MV-4-11 (cell line): ENCODE results near the gene PDZD2.

Experiments
- DNase-seq: peaks from one replicate; lab custom pipeline; 2025; lab: John Stamatoyannopoulos, UW

The PDZD2 gene

DNA sequence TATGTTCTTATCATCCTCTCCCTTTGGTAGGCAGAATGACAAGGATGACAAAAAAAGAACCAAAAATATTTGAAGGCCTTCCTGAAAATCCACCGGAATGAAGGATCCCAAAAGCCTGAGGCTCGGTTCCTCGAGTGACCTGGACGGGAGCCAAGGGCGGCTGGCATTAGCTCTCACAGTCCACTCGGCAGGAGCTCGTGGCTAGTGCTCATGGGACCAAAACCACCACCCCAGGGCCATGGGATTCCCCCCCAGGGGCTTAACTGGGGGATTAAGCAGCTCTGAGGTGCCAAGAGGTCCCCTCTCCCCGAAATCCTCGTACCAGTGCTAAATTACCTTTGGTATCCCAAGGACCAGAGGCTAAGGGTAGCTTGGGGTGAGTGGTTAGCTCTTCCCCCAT lies 586 bp upstream of the PDZD2 start:
- DNase-seq, result no peak

DNA sequence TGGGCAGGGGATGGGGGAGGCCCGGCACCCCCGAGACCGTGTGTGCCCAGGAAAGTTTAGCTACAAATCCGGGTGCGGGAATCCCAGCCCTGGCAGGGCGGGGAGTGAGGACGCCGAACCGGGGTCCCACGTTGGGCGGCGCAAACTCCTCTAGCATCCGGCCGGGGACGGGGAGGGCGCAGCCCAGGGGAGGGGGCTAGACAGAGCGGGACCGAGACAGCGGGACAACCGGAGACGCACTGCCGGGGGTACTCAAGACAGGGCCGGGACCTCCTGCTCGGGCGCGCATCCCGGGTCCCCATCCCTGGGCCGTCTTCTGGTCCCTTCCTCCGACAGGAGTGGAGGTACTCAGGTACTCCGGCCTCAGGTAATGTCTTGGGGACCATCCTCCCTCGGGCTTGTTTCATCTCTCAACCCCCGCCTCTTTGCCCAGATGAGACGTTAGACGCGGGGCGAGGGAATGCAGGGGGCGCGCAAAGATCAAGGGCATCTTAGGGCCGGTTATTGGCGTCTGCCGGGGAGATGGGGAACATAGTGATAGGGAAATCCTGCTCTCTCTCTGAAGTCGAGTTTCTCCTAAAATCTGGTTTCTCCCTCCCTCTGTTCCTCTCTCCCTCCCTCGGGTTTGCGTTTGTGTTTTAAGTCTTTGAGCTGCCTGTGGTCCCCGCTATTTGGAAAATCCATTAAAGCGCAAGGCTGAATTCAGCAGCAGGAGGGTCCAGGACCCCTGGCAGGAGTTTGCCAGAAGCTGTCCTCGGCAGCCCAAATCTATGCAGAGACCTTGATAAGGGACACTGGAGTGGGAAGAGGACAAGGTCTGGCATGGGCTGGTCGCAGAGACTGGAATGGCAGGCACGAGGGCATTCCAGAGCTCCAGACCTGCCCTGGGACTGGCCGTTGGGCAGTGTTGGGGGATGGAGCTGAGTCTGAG lies 815 bp downstream of the PDZD2 start:
- no peak for DNase-seq

DNA sequence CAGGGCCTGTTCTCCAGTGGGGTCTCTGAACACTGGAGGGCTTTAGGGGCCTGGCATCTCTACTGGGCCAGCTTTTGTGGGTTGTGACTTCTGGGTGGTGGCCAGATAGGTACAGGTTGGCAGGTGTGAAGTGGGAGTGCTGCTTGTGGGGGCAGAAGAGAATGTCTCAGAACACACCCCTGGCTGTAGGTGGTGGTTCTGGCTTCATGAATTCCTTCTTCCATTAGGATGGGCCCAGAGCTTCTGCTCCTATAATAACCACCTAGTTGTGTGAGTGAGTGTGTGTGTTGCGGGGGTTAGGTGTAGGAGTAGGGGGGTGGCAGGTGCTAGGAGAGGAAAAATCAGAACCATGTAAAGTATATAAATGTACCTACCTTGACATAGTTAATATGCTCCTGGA lies 1.6 kb downstream of the PDZD2 start:
- DNase-seq, result no peak

DNA sequence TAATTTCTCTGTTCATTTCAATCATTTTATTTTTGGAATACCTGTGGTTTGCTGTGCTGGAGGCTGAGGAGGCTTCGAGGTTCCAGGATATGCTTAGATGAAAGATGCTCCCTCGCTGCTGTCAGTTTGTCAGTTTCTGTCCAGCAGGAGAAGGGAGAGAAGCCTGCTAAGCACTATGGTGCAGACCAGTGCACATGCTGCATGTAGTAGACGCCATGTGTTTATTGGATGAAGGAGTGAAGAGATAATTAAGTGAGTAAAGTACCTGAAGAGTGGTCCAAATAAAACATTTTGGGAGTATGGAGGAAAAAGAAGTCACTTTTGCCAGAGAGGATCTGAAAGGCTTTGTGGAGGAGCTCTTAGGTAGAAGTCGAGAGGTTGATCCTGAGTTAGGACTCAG lies 2.1 kb downstream of the PDZD2 start:
- no peak for DNase-seq

DNA sequence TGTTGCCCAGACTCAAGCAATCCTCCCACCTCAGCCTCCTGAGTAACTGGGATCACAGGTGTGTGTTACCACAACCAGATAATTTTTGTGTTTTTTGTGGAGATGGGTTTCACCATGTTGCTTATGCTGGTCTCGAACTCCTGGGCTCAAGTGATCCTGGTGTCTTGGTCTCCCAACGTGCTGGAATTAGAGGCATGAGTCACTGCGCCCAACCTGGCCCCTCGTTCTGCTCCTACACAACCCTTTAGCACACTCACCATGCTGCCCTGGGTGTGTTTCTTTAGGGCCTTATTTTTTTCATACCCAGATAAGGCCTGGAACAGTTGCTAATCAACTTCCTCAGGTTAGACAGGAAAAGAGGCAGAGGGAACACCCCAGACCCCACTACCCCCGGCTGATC lies 2.6 kb downstream of the PDZD2 start:
- no peak for DNase-seq

DNA sequence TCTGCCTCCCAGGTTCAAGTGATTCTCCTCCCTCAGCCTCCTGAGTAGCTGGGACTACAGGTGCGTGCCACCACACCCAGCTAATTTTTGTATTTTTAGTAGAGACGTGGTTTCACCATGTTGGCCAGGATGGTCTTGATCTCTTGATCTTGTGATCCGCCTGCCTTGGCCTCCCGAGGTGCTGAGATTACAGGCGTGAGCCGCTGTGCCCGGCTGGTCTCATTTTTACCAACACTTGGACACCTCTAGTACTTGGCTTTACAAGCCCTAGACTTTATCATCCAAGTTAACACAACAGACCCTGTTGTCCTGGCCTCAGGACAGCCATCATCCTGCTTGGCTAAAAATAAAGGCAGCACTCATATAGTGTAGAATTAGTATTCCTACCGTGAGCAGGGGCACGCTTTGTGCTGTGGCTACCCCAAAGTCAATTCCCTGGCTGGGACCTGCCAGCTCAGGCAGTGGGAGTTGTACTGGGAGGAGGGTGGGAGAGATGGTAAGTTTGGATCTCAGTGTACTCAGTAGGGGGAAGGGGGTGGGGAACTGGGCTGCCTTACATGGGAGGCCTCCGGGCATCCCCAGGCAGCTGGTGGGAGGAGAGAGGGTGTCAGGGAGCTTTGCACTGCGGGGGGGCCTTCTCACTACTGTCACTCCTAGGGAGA lies 6.6 kb downstream of the PDZD2 start:
- DNase-seq, result no peak

DNA sequence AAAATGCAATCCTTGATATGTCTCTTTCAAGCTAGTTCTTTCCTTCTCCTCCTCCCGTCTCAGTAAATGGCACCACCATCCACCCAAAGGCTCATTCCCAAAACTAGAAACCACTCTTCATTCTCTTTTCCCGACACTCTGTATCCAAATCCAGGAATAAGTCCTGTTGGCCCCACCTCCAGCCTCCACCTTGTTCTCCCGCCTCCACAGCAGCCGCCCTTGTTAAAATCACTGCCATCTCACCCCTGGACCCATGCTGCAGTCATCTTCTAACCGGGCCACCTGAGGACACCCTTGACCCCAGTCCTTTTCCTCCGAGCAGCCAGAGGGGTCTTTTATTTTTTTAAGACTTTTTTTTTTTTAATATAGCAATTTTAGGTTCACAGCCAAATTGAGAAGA lies 9.4 kb downstream of the PDZD2 start:
- no peak for DNase-seq

DNA sequence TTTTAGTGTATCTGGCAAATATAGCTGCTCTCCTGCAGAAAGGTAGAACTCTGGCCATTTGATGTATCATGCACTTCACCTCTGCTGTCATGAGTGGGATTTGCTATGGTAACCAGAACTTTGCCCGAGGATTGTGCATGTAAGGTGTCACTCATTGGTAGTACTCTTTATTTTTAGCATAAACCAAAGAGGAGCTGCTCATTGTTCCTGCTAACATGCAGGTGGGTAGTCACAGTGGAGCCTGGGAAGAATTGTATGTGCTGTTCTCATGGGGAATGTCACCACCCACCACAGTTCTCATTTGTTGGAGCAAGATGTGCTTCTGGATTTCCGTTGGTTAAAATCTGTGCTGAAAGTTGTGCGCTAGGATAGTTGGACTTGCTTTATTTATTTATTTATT lies 12.3 kb downstream of the PDZD2 start:
- no peak for DNase-seq

DNA sequence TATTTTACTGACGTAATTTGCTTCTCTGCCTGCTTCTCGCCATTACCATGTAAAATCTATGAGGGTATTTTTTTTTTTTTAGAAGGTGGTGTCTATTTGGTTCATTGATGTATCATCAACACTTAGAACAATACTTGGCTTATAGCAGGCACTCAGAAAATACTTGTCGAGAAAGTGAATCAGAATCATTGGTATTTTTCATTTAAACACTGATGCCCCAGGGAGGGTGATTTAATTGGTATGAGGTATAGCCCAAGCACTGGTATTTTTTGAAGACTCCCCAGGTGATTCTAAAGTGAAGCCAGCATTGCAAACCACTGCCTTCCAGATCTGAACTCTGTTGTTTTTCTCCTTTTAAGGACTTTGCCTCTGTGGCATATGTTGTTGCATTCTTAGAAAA lies 16.6 kb downstream of the PDZD2 start:
- DNase-seq, result no peak

DNA sequence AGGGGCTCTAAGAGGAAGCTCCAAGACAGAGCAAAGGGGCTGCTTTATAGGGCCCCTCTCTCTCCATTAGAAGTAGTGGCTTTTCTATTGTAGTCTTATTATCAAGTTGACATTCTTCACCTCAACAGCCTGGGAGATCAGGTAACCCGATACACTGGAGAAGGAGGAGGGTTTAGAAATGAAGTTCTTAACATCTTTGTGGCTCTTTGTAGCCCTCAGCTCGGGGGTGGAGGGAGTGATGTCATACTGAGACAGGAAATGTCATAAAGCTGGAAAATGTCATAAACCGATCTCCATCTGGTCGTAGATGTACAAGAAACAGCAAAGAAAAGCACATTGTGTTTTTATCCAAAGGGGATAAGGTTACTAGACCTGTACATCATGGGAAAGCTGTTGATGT lies 17.9 kb downstream of the PDZD2 start:
- DNase-seq, result no peak

DNA sequence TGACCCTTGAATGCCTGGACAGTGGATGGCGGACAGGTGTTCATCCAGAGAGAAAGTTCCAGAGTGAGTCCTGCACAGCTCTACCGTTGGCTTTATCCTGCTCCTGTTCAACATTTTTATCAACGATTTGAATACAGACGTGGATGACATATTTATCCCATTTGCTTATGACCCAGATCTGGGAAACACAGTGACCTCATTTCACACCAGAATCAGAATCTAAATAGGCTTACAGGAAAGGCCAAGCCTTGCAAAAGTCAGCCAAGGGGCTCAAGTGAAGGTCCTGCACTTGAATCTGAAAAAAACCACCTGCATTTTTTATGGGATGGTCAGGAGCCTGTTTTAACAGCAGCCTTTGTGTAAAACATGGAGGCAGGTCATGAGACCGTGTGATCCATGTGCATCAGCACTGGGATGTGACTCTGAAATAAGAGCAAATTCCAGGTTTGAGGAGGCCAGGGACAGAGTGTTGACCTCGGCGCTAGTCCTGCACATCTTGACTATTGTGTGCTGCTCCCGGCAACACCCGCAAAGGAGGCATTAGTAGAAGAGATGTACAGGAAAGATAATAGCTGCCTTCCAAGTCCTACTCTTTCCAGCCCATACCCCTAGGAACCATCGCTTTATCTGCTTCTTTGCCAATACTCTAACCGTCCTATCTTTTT lies 18.5 kb downstream of the PDZD2 start:
- DNase-seq, result no peak

DNA sequence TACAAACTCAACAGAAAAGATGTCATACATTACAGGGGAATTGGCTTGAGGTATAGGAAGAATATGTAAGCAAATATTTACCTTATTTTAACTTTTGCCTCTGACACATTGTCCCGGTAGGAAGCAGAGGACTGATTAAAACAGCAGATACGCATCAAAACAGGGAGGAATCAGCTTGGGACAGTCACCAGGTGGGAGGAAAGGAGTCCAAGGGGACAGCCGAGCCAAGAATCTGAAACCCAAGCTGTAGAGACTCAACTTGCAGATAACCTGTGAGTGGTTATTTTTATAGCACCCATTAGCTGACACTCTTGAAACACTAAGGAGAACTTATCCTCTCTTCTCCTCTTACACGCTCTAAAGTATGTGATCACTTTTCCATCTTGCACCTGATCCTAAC lies 22.3 kb downstream of the PDZD2 start:
- no peak for DNase-seq

DNA sequence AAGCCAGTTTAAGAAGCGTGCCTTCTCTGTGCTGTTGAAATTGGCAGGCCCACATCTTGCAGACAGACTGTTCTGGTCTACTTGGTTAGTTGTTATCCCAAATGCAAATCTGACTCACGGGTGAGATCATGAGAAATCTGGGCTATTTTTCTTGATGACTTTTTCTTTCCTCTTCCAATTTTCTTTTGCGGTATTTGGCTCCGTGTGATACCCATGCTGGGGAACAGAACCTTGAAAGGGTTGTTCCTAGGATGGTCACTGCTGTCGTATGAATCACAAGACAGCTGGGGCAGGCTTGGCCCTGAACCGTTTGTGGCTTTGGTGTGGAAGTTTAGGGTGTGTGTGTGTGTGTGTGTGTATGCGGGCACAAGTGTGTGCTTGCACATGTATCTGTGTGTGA lies 24.6 kb downstream of the PDZD2 start:
- DNase-seq, result no peak

DNA sequence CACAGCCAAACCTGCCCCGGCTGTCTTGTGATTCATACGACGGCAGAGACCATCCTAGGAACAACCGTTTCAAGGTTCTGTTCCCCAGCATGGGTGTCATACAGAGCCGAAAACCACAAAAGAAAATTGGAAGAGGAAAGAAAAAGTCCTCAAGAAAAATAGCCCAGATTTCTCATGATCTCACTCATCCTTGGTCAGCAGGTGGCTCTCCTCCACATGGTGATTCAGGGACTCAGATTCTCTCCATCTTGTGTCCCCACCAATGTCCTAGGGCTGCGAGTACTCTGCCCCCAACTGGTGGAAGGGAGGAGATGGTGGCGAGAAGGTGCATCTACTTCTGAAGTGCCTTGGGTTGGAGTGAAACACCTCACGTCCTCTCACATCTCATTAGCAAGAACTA lies 25.6 kb downstream of the PDZD2 start:
- no peak for DNase-seq

DNA sequence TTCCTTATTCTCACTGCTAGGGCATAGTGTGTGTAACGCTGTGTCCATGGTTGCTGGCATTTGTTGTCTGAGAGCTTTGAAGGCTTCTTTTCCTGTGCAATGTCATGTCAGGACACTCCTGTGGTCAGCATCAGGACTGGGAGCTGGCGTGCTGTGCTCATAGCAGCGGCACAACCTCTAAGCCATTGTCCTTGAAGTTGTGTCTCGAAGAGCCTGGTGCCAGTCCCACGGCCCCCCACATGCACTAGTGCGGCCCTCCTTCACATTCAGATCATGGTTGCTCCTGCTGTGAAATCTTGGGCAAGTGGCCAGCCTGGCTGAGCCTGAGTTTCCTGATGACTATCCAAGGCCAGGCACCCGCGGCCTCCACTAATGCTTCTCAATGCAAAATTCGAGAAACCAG lies 32.4 kb downstream of the PDZD2 start:
- no peak for DNase-seq

DNA sequence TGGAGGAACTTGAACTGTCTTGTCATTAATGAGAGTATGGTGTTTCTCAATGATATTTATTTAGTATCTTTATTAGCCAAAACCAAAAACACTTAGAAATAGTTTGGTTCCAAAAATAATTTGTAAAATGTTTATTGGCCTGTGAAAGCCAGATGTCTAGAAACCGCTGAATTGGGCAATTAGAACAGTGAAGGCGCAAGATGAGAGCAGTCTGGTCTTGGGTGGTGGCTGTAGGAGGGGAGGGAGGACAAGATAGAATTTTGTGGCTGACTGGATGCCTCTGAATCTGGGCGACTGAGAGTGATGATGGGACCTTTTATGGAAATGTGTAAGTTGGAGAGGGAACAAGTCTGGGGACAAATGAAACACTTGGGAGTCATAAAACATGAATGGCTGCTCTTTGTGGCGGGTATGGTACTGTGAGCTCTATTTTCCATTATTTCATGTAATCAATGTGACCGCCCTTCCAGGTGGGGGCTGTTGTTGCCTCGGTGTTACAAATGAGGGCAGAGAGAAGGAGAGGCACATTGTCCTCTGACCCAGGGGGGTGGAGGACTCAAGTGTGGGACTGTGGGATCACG lies 35.5 kb downstream of the PDZD2 start:
- DNase-seq, result no peak

DNA sequence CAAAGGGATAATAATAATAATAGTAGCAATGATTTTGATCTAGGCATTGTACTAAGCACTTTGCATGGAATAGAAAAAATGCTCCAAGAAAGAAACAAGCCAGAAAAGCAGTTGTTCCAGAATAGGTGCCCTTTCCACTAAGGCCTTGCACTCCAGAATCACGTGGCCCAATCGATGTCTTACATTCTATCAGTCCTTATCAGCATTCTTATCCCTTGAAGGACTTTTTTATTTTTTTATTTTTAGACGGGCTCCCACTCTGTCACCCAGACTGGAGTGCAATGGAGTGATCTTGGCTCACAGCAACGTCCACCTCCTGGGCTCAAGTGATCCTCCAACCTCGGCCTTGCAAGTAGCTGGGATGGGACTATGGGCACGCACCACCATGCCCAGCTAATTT lies 36.5 kb downstream of the PDZD2 start:
- no peak for DNase-seq

DNA sequence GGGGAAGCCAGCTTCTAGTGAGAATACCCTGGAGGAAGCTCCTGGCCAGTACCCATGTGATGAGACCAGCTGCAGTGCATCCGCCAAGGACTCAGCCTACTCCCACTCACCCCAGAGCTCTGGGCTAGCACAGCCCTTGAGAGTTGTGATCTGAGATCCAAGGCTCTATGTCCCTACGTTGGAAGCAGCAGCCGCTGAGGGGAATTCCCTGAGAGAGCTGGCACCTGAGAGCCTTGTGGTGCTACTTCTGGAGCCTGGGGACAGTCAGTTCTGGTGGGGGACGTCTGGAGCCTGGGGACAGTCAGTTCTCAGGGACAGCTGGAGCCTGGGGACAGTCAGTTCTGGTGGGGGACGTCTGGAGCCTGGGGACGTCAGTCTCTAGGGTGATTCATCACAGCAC lies 39.2 kb downstream of the PDZD2 start:
- DNase-seq, result no peak

DNA sequence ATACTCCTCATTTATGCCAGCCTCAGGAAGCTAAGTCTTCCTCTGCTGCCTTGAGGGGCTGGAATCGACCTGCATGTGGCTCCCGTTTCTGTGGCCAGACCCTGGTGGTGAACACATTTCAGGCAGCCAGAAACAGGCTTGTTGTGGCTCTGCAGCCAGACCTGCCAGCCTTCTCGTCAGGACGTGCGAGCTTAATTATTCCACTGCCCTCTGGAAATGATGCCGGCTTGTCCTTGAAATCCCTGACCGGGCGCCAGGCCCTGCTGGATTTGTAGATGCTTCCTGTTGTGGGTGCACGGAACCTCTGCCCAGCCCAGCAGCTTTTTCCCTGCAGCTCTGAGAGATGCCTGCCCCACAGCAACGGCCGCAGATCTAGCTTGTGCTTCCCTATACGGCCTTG lies 41.6 kb downstream of the PDZD2 start:
- DNase-seq, result no peak

DNA sequence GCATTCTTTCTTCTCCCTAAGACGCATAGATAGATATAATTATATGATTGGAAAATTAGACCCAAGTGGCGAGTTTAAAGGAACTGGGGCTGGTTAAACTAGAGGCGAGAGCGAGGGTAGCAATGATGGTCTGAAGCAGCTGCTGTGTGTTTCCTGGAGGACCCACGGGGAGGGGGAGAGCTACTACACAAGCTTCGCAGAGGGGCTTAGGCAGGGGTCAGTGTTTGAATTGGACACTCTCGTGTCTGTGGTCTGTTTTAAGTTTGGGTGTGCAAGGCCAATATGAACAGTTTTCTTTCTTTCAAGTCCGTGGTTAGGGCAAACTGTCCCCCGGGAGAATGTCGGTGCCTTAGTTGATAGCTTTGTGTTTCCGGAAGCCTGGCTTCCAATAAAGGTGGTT lies 43.1 kb downstream of the PDZD2 start:
- no peak for DNase-seq

DNA sequence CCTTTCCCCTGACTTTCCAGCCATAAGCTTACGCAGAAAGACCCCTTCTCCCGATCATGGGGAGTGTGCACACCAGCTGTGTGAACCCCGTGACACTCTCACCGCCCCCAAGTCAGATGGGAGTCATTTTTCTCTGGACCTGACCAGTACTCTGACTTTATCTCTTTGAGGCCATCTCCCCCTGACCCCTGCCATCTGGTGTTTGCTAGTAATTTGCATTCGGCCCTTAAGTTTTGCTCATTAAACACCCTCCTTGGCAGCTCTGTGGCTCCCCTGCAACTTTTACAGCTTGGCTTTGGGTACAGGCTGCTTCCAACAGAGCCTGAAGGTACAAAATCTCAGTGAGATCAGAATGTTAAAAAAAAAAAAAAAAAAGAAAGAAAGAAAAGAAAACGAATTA lies 43.9 kb downstream of the PDZD2 start:
- DNase-seq, result no peak

DNA sequence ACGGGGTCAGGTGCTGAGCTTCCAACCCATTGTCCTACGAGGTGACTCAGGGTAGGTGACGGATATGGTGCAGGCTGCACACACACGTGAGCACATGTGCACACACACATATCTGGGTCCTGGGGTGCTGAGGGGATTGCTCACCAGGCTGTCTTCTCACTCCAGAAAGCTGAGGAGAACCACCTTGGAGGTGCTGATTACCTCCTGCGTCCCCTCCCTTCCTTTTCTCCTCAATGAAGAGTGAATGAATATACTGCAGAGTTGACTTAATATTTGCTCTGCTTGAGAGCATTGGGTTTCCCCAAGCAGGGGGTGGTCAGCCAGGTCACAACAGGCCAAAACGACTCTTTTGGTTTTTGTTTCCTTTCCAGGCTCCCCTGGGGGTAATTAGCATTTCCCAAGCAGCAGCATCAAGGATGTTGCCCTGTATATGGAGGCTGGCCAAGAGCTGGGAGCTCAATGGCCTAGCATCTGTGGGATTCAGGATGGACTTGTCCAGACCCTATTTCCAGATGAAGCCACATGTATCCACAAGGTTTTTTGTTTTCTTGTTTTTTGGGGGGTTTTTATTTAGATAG lies 49.7 kb downstream of the PDZD2 start:
- no peak for DNase-seq
